PC-9 (cell line): Measurements from ENCODE around the gene SLC25A14. TPM values are rescaled to one million over a fixed set of nuclear protein-coding genes. Genes with fewer than 3 reads are reported as not detected.

ENCODE experiments used
- BruUV-seq: library from RNA; stranded (reverse); fragments of 400-500 nt; replicated peaks from 2 replicates; lab custom pipeline; 2021; lab: Mats Ljungman, UMichigan
- CTCF ChIA-PET: fragments of 300-600 bp; sonication (Branson Sonifier 250); formaldehyde crosslinking; loops from one replicate; lab custom pipeline; 2022; ENCODE audit warnings: antibody characterized with exemption; lab: Charles Lee
- POLR2A ChIA-PET: fragments of 300-600 bp; sonication (Branson Sonifier 250); formaldehyde crosslinking; loops from one replicate; lab custom pipeline; 2022; ENCODE audit warnings: antibody characterized with exemption; ENCODE audit not compliant: unreplicated experiment; lab: Charles Lee
- DNase-seq, 2 experiments: peaks; one replicate each; pipeline versions ENCODE4 v3.0.0 to v3.0.0-alpha.2; 2015 to 2022; ENCODE audit warnings: mixed read lengths in 1 of 2
- H2AFZ ChIP-seq: fragments of 200-600 bp; sonication (generic); 2 replicates; pipeline ENCODE4 v1.8.1; 2017; ENCODE audit warnings: antibody characterized with exemption
- H3F3A ChIP-seq: fragments of 200-600 bp; sonication (generic); 2 replicates; pipeline ENCODE4 v1.8.1; 2017; ENCODE audit warnings: antibody characterized with exemption, mild to moderate bottlenecking, low read depth; ENCODE audit not compliant: insufficient read depth
- H3K27ac ChIP-seq: fragments of 200-600 bp; sonication (generic); 2 replicates; pipeline ENCODE4 v1.6.1; 2016; ENCODE audit warnings: mixed run types
- H3K27me3 ChIP-seq: fragments of 200-600 bp; sonication (generic); 2 replicates; pipeline ENCODE4 v1.6.1; 2016; ENCODE audit warnings: low read depth, mixed run types; ENCODE audit not compliant: insufficient read depth
- H3K36me3 ChIP-seq: fragments of 200-600 bp; sonication (generic); 2 replicates; pipeline ENCODE4 v1.6.1; 2016; ENCODE audit warnings: low read depth, mixed run types
- H3K4me1 ChIP-seq: fragments of 200-600 bp; sonication (generic); replicated peaks from 2 replicates; pipeline ENCODE4 v1.6.1; 2016; ENCODE audit warnings: mixed run types; ENCODE audit not compliant: insufficient read depth
- H3K4me2 ChIP-seq: fragments of 200-600 bp; sonication (generic); 2 replicates; pipeline ENCODE4 v1.6.1; 2017; ENCODE audit warnings: mixed run types
- H3K4me3 ChIP-seq: fragments of 200-600 bp; sonication (generic); 2 replicates; pipeline ENCODE4 v1.6.1; 2016; ENCODE audit warnings: mixed run types
- H3K79me2 ChIP-seq: fragments of 200-600 bp; sonication (generic); 2 replicates; pipeline ENCODE4 v1.6.1; 2017; ENCODE audit warnings: low read depth, mixed run types
- H3K9me2 ChIP-seq: fragments of 200-600 bp; sonication (generic); 2 replicates; pipeline ENCODE4 v1.8.1; 2017; ENCODE audit warnings: mild to moderate bottlenecking; ENCODE audit not compliant: insufficient read depth
- H3K9me3 ChIP-seq: fragments of 200-600 bp; sonication (generic); 2 replicates; pipeline ENCODE4 v1.8.1; 2016; ENCODE audit warnings: low read depth; ENCODE audit not compliant: insufficient read depth
- H4K20me1 ChIP-seq: fragments of 200-600 bp; sonication (generic); 2 replicates; pipeline ENCODE4 v1.8.1; 2017; ENCODE audit not compliant: insufficient read depth
- CTCF ChIP-seq: fragments of 200-600 bp; sonication (generic); conservative IDR thresholded peaks from 2 replicates; pipeline ENCODE4 v1.6.1; 2017; ENCODE audit warnings: mixed run types, antibody characterized with exemption, mild to moderate bottlenecking, moderate library complexity
- EZH2 ChIP-seq: fragments of 200-600 bp; sonication (generic); IDR thresholded peaks from 2 replicates; pipeline ENCODE4 v1.8.0; 2017; ENCODE audit warnings: antibody characterized with exemption, low read depth
- intact Hi-C: fragments of 100-400 bp; cut with micrococcal nuclease; formaldehyde crosslinking; loops from one replicate; pipeline ENCODE4 v1.10.0; 2022; ENCODE audit not compliant: unreplicated experiment
- total RNA-seq: library from RNA; stranded (reverse); gene quantifications from 2 replicates; pipeline ENCODE4 v1.2.3, GENCODE V29; 2021

The SLC25A14 gene
- total RNA-seq, 1 experiment from 2014 or later = 30.4 TPM

GRCh38 chrX:130296297-130296678 lies 43.4 kb upstream of the SLC25A14 start:
- H3K9me3 ChIP-seq = peaks cover 2% of the 10 kb centered on the region; the same call in 1 of the 2 replicates
- no peak for DNase-seq
- no peak overlapping the region for H3K4me3 ChIP-seq
- H3F3A ChIP-seq = no peaks in the 10 kb centered on the region
- TF ChIP-seq CTCF = no peak
- no peak for TF ChIP-seq EZH2
- 0 out of 2 replicates have a peak overlapping the region, but pooled peaks have one; percentile 6 for H3K4me2 ChIP-seq
- ChIA-PET CTCF (no interaction called here), POLR2A (no interaction called here)
- intact Hi-C loops = no loop called here
- peaks cover 5% of the 10 kb centered on the region; the same call in 1 of the 2 replicates for H3K9me2 ChIP-seq
- no peaks in the 10 kb centered on the region for H3K79me2 ChIP-seq
- H3K36me3 ChIP-seq = no peaks in the 10 kb centered on the region
- no peak overlapping the region for H3K27ac ChIP-seq
- no TSS peak for BruUV-seq
- H4K20me1 ChIP-seq = 0 out of 2 replicates have a peak, but pooled peaks cover 5% of the 10 kb centered on the region
- peaks cover 18% of the 10 kb centered on the region for H3K4me1 ChIP-seq
- H3K27me3 ChIP-seq = no peaks in the 10 kb centered on the region
- H2AFZ ChIP-seq = no peak overlapping the region

- peaks cover 18% of the 10 kb centered on the region for H3K4me1 ChIP-seq
- H3K27ac ChIP-seq = no peak overlapping the region
- H3K4me3 ChIP-seq = no peak overlapping the region
- 0 out of 2 replicates have a peak, but pooled peaks cover 5% of the 10 kb centered on the region for H4K20me1 ChIP-seq
- TF ChIP-seq EZH2 = no peak
- TF ChIP-seq CTCF = no peak
- H2AFZ ChIP-seq = no peak overlapping the region
- peaks cover 5% of the 10 kb centered on the region; the same call in 1 of the 2 replicates for H3K9me2 ChIP-seq
- H3K27me3 ChIP-seq = no peaks in the 10 kb centered on the region
- no peak for DNase-seq
- H3K79me2 ChIP-seq = no peaks in the 10 kb centered on the region
- no peaks in the 10 kb centered on the region for H3F3A ChIP-seq
- intact Hi-C loops = no loop called here
- H3K36me3 ChIP-seq = no peaks in the 10 kb centered on the region
- POLR2A ChIA-PET = no interaction called here
- H3K4me2 ChIP-seq = 0 out of 2 replicates have a peak overlapping the region, but pooled peaks have one; percentile 6
- no TSS peak for BruUV-seq
- peaks cover 3% of the 10 kb centered on the region; the same call in 1 of the 2 replicates for H3K9me3 ChIP-seq
- CTCF ChIA-PET = no interaction called here
These were observed 43.0 kb upstream of the SLC25A14 start for GRCh38 chrX:130296743-130297142.

- Histone ChIP-seq H3K27ac (no peak overlapping the region), H3F3A (no peaks in the 10 kb centered on the region), H3K79me2 (no peaks in the 10 kb centered on the region), H3K4me2 (0 out of 2 replicates have a peak overlapping the region, but pooled peaks have one; percentile 20), H4K20me1 (0 out of 2 replicates have a peak, but pooled peaks cover 5% of the 10 kb centered on the region), H3K4me1 (peaks cover 18% of the 10 kb centered on the region), H3K9me3 (peaks cover 3% of the 10 kb centered on the region; the same call in 1 of the 2 replicates), H2AFZ (peak overlapping the region; percentile 61), H3K4me3 (no peak overlapping the region), H3K9me2 (peaks cover 5% of the 10 kb centered on the region; the same call in 1 of the 2 replicates), H3K36me3 (no peaks in the 10 kb centered on the region), H3K27me3 (no peaks in the 10 kb centered on the region)
- no TSS peak for BruUV-seq
- TF ChIP-seq CTCF (no peak), EZH2 (no peak)
- intact Hi-C loops = no loop called here
- ChIA-PET POLR2A (interaction anchor here (0.6 kb wide), 1 partner anchor 614 kb away, joined by 3 read pairs; no protein-coding TSS in a partner anchor), CTCF (no interaction called here)
- peak in 1 of 2 experiments; percentile 18 for DNase-seq
These were observed 40.3 kb upstream of the SLC25A14 start for GRCh38 chrX:130299279-130300009.
